NB4 (cell line): ENCODE data around the gene RBM4.

Experiments
- CTCF ChIP-seq: IDR thresholded peaks from one replicate; pipeline ENCODE4 v1.5.1; 2012; ENCODE audit warnings: low read depth, low read length
- MAX ChIP-seq: IDR thresholded peaks from 2 replicates; pipeline ENCODE4 v1.6.1; 2011; ENCODE audit warnings: low read depth, low read length
- MYC ChIP-seq: IDR thresholded peaks from 2 replicates; pipeline ENCODE4 v1.6.1; 2011; ENCODE audit warnings: low read depth, low read length
- POLR2A ChIP-seq: IDR thresholded peaks from 2 replicates; pipeline ENCODE4 v1.6.1; 2011; ENCODE audit warnings: mild to moderate bottlenecking; ENCODE audit not compliant: insufficient read length; ENCODE audit errors: extremely low read depth

GRCh38 chr11:66680966-66681645, 42.6 kb downstream of the RBM4 start:
- TF ChIP-seq CTCF (no peak), POLR2A (no peak), MYC (no peak), MAX (no peak)
